GM20000 (cell line): ENCODE results near the gene CHCHD3.

Experiments used
- DNase-seq: peaks from one replicate; pipeline ENCODE4 v3.0.0; 2012; ENCODE audit warnings: low spot score
- CTCF ChIP-seq: IDR thresholded peaks from 2 replicates; pipeline ENCODE4 v1.5.1; 2012; ENCODE audit warnings: mild to moderate bottlenecking, control low read depth; ENCODE audit errors: extremely low read depth, missing control alignments

The CHCHD3 gene

DNA sequence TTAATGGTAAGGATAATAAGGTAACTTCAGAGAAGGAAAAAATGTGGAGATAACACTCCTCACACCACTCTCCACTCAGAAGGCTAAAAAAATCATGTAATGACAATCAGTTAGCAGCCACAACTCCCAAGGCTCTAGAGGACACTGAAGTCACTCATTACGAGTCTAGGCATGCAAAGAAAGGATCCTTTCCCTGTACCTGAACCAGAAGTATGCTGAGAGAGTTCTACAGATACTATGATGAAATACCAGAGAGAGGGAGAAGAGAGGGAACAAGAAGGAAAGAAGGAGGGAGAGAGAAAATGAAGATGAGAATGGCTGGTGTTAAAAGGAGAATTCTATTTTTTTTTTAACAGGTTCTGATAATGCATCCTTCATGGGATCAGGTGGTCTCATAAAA, 281.4 kb downstream of the CHCHD3 start:
- no peak for DNase-seq
- TF ChIP-seq CTCF, result no peak

- DNase-seq, result no peak
- no peak for TF ChIP-seq CTCF
Observed at GRCh38 chr7:132799081-132799413, 282.8 kb downstream of the CHCHD3 start.

- no peak for DNase-seq
- TF ChIP-seq CTCF, result no peak
Observed at GRCh38 chr7:132797152-132797551, 284.7 kb downstream of the CHCHD3 start.

GRCh38 chr7:132793474-132793873, 288.4 kb downstream of the CHCHD3 start:
- no peak for TF ChIP-seq CTCF
- no peak for DNase-seq

DNA sequence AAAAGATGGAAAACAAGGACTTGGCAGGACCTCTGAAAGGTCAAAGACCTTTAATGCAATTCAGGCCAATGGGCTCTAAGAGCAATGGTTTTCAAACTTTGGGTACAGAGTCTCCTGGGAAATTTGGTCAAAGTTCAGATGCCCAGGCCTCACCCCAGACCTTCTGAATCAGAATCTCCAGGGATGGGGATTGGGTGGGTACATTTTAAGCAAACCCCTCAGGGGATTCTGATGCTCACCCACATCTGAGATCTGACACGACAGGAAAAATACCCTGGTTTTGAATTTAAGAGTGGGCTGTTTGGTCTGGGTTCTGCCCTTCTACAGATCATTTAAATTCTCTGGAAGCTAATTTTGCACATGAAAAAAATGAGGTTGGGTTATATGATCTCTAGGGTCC, 290.9 kb downstream of the CHCHD3 start:
- no peak for TF ChIP-seq CTCF
- no peak for DNase-seq

DNA sequence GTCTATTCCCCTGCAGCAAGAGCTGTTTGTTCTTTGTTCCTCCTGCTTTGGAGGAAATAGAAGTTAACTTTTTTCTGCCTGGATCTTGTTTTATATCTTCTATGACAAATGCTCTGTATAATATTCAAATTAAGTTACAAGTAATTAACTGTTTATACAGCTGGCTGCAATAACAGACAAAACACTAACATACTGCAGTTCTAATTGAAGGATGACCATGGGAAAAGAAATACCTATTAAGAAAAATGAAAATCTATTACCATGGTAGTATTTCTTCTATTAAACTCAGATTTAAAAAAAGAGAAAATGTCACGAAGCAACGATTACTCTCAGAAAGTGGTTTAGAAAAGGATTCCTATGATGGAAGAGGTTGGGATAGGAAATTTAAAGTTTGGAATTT, 291.8 kb downstream of the CHCHD3 start:
- DNase-seq, result no peak
- TF ChIP-seq CTCF, result no peak

DNA sequence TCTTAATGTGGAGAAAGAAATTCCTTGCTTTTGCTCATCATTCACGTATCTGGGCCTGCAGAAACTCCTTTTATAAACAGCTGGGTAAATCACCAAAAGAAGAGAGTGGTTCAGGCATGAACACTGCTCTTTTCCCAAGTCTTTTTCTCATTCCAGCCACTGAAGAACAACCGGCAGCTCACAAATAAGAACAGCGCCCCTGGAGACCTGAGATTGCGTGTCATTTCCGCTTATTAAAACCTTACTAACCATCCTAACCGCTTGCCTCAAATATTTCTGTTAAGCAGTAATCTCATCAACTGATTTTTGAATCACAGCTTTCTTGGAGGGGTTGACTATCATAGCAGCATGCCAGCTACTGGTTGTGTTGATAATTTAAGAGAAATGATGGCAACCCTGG, 292.6 kb downstream of the CHCHD3 start:
- no peak for TF ChIP-seq CTCF
- no peak for DNase-seq
